Breast epithelium (tissue), 4 donors: Measurements from ENCODE around the gene NDST4. TPM values are rescaled to one million over a fixed set of nuclear protein-coding genes. Genes with fewer than 3 reads are reported as not detected.

Experiments
- DNase-seq, 2 donors: peaks; one replicate each; pipeline ENCODE4 v3.0.0-alpha.2; 2019; ENCODE audit warnings: low spot score in 2 of 2
- H3K27ac ChIP-seq, 2 donors: fragments of 200-600 bp; sonication (generic) in 1 of 2; one replicate each; pipeline ENCODE4 v1.5.1; 2016 to 2019; ENCODE audit warnings: mild to moderate bottlenecking in 1 of 2
- H3K27me3 ChIP-seq, 2 donors: fragments of 200-600 bp; sonication (generic) in 1 of 2; one replicate each; pipeline versions ENCODE4 v1.5.1 to v1.6.0; 2017 to 2019; ENCODE audit warnings: control low read depth in 1 of 2, mild to moderate bottlenecking in 1 of 2
- H3K36me3 ChIP-seq: fragments of 200-600 bp; one replicate; pipeline ENCODE4 v1.5.1; 2019
- H3K4me1 ChIP-seq, 2 donors: fragments of 200-600 bp; sonication (generic); one replicate each; pipeline ENCODE4 v1.5.1; 2016 to 2019; ENCODE audit warnings: control low read depth in 1 of 2
- H3K4me3 ChIP-seq, 3 donors: fragments of 200-600 bp; sonication (generic); 1 replicate in 2 of 3; 2 replicates in 1 of 3; pipeline ENCODE4 v1.5.1; 2016 to 2019; ENCODE audit warnings: mild to moderate bottlenecking in 3 of 3, moderate library complexity in 2 of 3
- H3K9me3 ChIP-seq, 2 donors: fragments of 200-600 bp; sonication (generic) in 1 of 2; one replicate each; pipeline ENCODE4 v1.5.1; 2016 to 2019; ENCODE audit warnings: control low read depth in 1 of 2
- POLR2A ChIP-seq: fragments of 450-650 bp; IDR thresholded peaks from one replicate; pipeline ENCODE4 v1.6.1; 2016; ENCODE audit warnings: antibody characterized with exemption, mild to moderate bottlenecking, moderate library complexity
- POLR2AphosphoS5 ChIP-seq, 3 donors: sonication (generic); formaldehyde crosslinking; IDR thresholded peaks; one replicate each; pipeline ENCODE4 v1.6.1; 2017; ENCODE audit warnings: antibody characterized with exemption in 3 of 3
- intact Hi-C: fragments of 100-400 bp; cut with DNase I; formaldehyde crosslinking; loops from one replicate; pipeline ENCODE4 v1.15.1; 2023; ENCODE audit warnings: low total_unique reads
- total RNA-seq, 3 donors: library from RNA; depleted of rRNA; stranded (reverse); fragments of >200 nt; gene quantifications; one replicate each; pipeline ENCODE4 v1.1.0, GENCODE V29; 2016
- TF ChIP-seq, protein P1 (sequence below), 3 donors: fragments of 450-650 bp; IDR thresholded peaks; one replicate each; pipeline ENCODE4 v1.5.1; 2016 to 2017; ENCODE audit warnings: antibody characterized with exemption in 3 of 3, mild to moderate bottlenecking in 3 of 3, moderate library complexity in 3 of 3

The NDST4 gene
- total RNA-seq, 3 donors from 2014 or later = not detected

- H3K9me3 ChIP-seq = no peaks in the 10 kb centered on the region
- DNase-seq = no peak
- no peak overlapping the region for H3K4me3 ChIP-seq
- no peaks in the 10 kb centered on the region for H3K27me3 ChIP-seq
- TF ChIP-seq POLR2A = no peak
- TF ChIP-seq, protein P1, sequence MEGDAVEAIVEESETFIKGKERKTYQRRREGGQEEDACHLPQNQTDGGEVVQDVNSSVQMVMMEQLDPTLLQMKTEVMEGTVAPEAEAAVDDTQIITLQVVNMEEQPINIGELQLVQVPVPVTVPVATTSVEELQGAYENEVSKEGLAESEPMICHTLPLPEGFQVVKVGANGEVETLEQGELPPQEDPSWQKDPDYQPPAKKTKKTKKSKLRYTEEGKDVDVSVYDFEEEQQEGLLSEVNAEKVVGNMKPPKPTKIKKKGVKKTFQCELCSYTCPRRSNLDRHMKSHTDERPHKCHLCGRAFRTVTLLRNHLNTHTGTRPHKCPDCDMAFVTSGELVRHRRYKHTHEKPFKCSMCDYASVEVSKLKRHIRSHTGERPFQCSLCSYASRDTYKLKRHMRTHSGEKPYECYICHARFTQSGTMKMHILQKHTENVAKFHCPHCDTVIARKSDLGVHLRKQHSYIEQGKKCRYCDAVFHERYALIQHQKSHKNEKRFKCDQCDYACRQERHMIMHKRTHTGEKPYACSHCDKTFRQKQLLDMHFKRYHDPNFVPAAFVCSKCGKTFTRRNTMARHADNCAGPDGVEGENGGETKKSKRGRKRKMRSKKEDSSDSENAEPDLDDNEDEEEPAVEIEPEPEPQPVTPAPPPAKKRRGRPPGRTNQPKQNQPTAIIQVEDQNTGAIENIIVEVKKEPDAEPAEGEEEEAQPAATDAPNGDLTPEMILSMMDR (IDR thresholded peaks at IDR 0.05) = no peak
- no peak for TF ChIP-seq POLR2AphosphoS5 (IDR thresholded peaks at IDR 0.05)
- H3K4me1 ChIP-seq = no peaks in the 10 kb centered on the region
- no peaks in the 10 kb centered on the region for H3K36me3 ChIP-seq
- intact Hi-C loops = no loop called here
- H3K27ac ChIP-seq = no peak overlapping the region
Measured at GRCh38 chr4:115152081-115152480, 38.7 kb upstream of the NDST4 start.

DNA sequence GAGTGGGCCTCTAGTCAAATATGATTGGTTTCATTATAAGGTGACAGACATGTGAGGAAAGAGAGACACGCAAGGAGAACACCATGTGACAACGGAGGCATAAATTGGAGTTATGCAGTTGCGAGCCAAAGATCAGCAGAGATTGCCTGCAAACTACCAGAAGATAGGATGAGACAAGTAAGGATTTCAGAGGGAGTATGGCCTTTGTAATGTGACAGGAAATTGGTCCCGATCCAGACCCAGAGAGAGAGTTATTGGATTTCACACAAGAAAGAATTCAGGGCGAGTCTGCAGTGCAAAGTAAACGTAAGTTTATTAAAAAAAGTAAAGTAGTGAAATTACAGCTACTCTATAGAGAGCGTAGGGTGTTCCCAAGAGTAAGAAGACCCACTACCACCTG, 35.7 kb upstream of the NDST4 start:
- no peak overlapping the region for H3K27ac ChIP-seq
- intact Hi-C loops = no loop called here
- no peak overlapping the region for H3K4me3 ChIP-seq
- no peaks in the 10 kb centered on the region for H3K36me3 ChIP-seq
- TF ChIP-seq POLR2A (no peak), POLR2AphosphoS5 (IDR thresholded peaks at IDR 0.05) (no peak)
- TF ChIP-seq, protein P1 (IDR thresholded peaks at IDR 0.05) = no peak
- H3K27me3 ChIP-seq = no peaks in the 10 kb centered on the region
- no peak for DNase-seq
- H3K4me1 ChIP-seq = no peaks in the 10 kb centered on the region
- no peaks in the 10 kb centered on the region for H3K9me3 ChIP-seq

GRCh38 chr4:115145393-115146160, 32.2 kb upstream of the NDST4 start:
- no peak for DNase-seq
- H3K4me3 ChIP-seq = no peak overlapping the region
- no peaks in the 10 kb centered on the region for H3K4me1 ChIP-seq
- H3K27ac ChIP-seq = no peak overlapping the region
- TF ChIP-seq, protein P1 (IDR thresholded peaks at IDR 0.05) = no peak
- TF ChIP-seq POLR2AphosphoS5 (IDR thresholded peaks at IDR 0.05) (no peak), POLR2A (no peak)
- H3K36me3 ChIP-seq = no peaks in the 10 kb centered on the region
- H3K9me3 ChIP-seq = no peaks in the 10 kb centered on the region
- H3K27me3 ChIP-seq = no peaks in the 10 kb centered on the region
- intact Hi-C loops = no loop called here

- TF ChIP-seq, protein P1 (IDR thresholded peaks at IDR 0.05) = no peak
- intact Hi-C loops = no loop called here
- no peaks in the 10 kb centered on the region for H3K36me3 ChIP-seq
- DNase-seq = no peak
- no peak overlapping the region for H3K27ac ChIP-seq
- H3K4me3 ChIP-seq = no peak overlapping the region
- H3K27me3 ChIP-seq = no peaks in the 10 kb centered on the region
- H3K9me3 ChIP-seq = no peaks in the 10 kb centered on the region
- H3K4me1 ChIP-seq = no peaks in the 10 kb centered on the region
Measured at GRCh38 chr4:115128037-115128436, 14.6 kb upstream of the NDST4 start.

DNA sequence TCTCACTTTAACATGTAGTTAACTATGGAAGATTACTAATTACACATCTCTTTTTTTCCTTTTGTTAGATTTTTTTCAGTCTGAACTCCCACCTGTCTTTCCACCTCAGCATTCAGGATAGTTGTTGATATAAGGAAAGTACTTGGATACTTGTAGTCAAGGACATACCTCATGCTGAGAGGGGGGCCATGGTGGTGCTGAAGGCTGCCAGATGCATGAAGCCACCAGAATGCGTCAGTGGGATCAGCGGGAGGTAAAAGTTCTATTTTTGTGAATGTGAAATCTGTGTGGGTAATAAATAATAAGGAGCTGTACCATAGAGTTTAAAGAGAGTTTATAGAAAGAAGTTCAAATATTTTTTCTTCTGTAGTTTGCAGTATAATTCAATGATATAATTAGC, 13.1 kb upstream of the NDST4 start:
- H3K4me3 ChIP-seq = no peak overlapping the region
- no peak overlapping the region for H3K27ac ChIP-seq
- H3K36me3 ChIP-seq = no peaks in the 10 kb centered on the region
- no peaks in the 10 kb centered on the region for H3K4me1 ChIP-seq
- no peaks in the 10 kb centered on the region for H3K27me3 ChIP-seq
- DNase-seq = no peak
- TF ChIP-seq, protein P1 (IDR thresholded peaks at IDR 0.05) = no peak
- TF ChIP-seq POLR2AphosphoS5 (IDR thresholded peaks at IDR 0.05) = no peak
- no peak for TF ChIP-seq POLR2A
- intact Hi-C loops = no loop called here
- H3K9me3 ChIP-seq = no peaks in the 10 kb centered on the region
